GM19438 (cell line): ENCODE results near the gene TSPAN32.
"Not testable (repeated sequence)": the region's sequence is repeated elsewhere in the genome, so short reads cannot be mapped to it uniquely, and the experiment has no call there.

Experiments used
- ATAC-seq: cut with Tn5 transposase; IDR thresholded peaks from one replicate; pipeline ENCODE4 v1.9.1; 2021; ENCODE audit warnings: low read depth; ENCODE audit not compliant: unreplicated experiment

The TSPAN32 gene

DNA sequence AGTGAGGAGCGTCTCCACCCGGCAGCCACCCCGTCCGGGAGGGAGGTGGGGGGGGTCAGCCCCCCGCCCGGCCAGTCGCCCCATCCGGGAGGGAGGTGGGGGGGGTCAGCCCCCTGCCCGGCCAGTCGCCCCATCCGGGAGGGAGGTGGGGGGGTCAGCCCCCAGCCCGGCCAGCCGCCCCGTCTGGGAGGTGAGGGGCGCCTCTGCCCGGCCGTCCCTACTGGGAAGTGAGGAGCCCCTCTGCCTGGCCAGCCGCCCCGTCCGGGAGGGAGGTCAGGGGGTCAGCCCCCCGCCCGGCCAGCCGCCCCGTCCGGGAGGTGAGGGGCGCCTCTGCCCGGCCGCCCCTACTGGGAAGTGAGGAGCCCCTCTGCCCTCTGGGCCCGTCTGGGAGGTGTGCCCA is 30.8 kb downstream of the TSPAN32 start:
- ATAC-seq: not testable (repeated sequence)

- not testable (repeated sequence) for ATAC-seq
Measured at GRCh38 chr11:2333486-2334205, 31.8 kb downstream of the TSPAN32 start.

DNA sequence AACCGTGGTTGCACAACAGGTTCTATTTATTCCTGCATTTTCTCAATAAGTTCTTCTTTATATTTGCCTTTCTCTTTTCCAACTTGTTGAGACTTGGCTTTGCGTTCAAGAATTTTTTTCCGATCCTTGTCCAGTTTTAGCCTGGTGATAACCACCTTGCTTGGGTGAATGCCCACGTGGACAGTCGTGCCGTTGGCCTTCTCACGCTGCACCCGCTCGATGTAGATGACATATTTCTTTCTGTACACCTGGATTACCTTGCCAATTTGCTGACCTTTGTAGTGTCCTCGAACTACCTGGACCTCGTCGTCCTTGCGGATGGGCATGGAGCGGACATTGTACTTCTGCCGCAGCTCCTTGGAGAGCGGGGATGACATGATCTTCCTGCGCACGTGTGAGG is 33.5 kb downstream of the TSPAN32 start:
- ATAC-seq: not testable (repeated sequence)

- ATAC-seq: not testable (repeated sequence)
Measured at GRCh38 chr11:2338760-2339159, 36.9 kb downstream of the TSPAN32 start.

DNA sequence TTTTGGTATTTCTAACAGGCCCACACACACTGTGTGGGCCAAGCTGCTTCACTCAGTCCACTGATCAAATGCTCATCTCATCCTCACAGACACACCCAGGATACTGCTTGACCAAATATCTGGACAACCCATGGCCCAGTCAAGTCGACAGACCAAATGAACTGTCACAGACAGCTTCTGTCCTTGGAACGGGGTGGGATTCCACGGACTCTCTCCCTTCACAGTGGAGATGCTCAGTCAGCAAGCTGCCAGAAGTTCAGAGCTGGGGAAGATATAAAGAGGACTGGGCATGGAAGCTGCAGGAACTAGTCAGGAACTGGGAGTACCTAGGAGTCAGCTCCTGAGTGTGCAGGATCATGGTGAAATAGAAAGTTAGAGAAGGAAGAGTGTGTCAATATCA is 40.7 kb downstream of the TSPAN32 start:
- no peak for ATAC-seq

- no peak for ATAC-seq
Measured at GRCh38 chr11:2342981-2343380, 41.2 kb downstream of the TSPAN32 start.

- no peak for ATAC-seq
Measured at GRCh38 chr11:2343502-2343901, 41.7 kb downstream of the TSPAN32 start.

DNA sequence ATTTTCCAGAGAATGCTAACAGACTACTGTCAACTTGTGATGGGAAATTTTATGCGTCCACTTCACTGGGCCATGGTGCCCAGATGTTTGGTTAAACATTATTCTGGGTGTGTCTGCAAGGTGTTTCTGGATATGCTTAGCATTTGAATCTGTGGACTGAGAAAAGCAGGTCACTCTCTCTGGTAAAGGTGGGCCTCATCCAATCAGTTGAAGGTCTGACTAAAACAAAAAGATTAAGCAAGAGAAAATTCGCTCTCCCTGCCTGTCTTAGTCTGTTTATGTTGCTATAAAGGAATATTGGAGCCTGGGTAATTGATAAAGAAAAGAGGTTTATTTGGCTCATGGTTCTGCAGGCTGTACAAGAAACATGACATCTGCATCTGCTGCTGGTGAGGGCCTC is 43.2 kb downstream of the TSPAN32 start:
- no peak for ATAC-seq

GRCh38 chr11:2346014-2346413 is 44.2 kb downstream of the TSPAN32 start:
- no peak for ATAC-seq

- ATAC-seq: no peak
Measured at GRCh38 chr11:2346586-2347307, 44.9 kb downstream of the TSPAN32 start.

- ATAC-seq: no peak
Measured at GRCh38 chr11:2347308-2347830, 45.6 kb downstream of the TSPAN32 start.

DNA sequence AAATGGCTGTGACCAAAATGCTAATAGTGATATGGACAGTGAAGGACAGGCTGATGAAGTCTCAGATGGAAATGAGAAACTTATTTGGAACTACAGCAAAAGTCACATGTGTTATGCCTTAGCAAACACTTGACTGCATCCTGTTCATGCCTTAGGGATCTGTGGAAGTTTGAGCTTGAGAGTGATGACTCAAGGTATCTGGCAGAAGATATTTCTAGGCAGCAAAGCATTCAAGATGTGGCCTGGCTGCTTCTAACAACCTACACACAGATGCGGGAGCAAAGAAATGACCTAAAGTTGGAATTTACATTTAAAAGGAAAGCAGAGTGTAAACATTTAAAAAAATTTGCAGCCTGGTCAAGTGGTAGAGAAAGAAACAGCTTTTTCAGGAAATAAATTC is 47.2 kb downstream of the TSPAN32 start:
- no peak for ATAC-seq

DNA sequence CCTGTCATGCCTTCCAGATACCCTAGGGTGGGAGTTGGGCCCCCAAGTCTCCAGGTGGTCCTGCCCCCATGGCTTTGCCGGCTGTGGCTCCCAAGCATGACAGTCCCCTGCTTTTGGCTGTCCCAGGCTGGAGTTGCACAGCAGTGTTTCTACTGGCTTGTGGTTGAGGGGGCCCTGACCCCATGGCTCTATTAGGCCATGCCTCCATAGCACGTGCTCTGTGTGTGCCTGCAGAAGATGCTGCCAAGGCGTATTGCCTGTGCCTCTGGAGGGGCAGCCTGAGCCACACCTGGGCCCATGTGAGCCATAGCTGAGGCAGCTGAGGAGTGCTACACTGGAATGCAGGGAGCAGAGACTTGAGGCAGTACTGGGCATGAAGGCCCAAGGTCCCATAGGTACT is 49.9 kb downstream of the TSPAN32 start:
- no peak for ATAC-seq

DNA sequence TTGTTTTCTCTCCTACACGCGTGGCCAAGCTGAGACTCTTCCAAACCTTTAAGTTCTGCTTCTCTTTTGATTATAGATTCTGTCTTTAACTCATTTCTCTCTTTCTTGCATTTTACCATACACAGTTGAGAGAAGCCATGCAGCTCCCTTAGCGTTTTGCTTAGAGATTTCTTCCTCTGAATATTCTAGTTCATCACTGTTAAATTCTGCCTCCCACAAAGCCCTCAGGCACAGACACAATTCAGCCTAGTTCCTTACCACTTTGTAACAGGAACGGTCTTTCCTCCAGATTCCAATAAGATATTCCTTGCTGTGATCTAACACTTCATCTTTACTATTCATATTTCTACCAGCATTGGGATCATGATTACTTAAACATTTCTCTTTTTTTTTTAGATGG is 50.6 kb downstream of the TSPAN32 start:
- ATAC-seq: no peak

DNA sequence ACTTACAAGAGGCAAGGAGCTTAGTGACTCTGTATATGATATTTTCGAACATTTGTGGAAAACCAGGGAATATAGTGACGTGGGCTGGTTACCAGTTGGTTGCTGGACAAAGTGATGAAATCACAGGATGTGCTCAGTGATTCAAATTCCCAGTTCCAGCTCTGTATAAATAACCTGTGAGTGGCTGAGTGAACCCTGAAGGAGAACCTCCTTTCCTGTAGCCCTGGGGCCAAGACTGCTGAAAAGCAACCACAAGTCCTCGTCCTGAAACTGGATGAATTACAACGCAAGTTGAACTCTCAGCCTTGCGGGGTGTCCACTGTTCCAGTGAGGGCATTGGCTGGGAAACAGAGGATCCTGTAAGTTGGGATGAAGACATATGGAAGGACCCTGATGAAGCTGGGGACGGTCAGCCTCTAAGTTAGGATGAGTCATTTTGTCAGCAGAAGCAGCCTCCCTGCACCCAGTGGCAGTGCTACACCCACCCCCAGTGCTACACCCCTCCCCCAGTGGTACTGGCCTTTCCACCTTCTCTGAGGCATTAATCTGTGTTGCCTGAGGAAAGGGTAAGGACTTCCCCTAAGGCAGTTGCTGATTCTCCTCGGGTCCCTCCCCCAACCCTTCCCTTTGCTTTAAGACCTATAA is 53.3 kb downstream of the TSPAN32 start:
- ATAC-seq: no peak

DNA sequence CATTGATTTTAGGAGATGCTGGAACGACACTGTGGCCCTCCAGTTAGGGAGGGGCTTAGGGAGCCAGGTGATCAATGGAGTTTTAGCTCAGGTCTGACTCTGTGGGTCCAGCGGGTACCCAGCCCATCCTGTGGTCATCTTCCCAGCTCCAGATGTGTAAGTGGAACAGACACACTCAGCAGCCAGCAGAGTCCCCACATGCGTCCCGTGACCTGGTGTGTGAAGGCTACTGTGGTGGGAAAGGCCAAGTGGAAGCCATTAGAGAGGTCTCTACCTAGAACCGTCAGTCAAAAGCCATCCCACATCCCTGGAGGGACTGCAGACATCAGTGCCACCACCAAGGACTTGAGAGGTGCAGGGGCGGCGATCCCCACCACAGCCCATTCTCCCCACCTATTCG is 55.4 kb downstream of the TSPAN32 start:
- no peak for ATAC-seq

DNA sequence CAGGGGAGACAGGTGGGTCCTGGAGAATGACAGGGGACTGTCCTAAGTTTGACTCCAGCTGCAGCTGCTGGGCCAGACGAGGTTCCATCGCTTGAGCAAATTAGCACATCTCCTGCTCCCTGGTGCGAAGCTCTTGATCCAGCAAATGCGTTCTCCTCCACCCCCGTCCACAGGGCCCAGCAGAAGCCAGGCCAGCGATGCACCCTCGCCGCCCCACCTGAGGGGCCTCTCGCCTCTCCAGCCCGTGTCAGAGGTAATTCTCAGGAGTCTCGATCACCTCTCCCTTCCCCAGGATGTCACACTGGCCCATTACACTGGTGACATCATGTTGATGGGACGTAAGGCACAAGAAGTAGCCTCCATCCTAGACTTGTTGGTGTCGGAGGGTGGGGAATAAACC is 55.8 kb downstream of the TSPAN32 start:
- ATAC-seq: not testable (repeated sequence)

DNA sequence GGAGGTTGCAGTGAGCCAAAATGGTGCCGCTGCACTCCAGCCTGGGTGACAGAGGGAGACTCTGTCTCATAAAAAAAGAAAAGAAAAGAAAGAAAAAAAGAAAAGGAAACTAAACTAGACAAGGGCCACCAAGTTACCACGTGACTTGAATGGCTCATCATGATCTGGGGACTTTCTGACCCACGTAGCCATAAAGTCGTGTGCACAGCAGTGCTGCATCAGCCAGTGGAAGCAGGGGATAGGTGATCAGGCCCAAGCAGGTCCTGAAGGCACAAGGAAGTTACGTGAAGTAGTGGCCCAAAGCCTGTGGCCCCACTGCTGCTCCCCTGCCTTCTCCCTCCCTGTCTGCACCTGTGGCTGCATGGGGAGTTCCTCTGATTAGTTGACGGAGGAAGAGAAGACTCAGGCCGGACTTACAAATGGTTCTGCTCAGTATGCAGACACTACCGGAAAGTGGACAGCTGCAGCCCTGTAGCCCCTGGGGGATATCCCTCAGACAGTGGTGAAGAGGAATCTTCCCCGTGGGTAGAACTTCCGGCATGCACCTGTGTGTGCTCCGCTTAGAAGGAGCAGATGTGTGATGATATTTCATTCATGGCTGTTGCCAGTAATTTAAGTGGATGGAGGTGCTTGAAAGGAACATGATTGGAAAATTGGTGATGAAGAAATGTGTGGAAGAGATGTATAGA is 57.1 kb downstream of the TSPAN32 start:
- ATAC-seq: no peak

DNA sequence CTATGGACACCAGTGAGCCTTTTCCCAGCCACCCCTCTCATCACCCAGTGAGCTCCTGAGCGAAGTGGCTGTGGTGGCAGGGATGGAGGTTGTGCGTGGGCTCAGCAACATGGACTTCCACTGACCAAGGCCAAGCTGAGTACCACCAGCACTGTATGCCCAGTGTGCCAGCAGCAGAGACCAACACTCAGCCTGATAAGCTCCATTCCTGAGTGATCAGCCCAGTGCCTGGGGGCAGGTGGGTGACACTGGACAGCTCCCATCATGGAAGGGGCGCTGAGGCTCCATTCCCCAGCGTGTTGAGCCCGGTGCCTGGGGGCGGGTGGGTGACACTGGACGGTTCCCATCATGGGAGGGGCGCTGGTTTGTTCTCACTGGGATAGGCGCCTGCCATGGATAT is 57.7 kb downstream of the TSPAN32 start:
- no peak for ATAC-seq

DNA sequence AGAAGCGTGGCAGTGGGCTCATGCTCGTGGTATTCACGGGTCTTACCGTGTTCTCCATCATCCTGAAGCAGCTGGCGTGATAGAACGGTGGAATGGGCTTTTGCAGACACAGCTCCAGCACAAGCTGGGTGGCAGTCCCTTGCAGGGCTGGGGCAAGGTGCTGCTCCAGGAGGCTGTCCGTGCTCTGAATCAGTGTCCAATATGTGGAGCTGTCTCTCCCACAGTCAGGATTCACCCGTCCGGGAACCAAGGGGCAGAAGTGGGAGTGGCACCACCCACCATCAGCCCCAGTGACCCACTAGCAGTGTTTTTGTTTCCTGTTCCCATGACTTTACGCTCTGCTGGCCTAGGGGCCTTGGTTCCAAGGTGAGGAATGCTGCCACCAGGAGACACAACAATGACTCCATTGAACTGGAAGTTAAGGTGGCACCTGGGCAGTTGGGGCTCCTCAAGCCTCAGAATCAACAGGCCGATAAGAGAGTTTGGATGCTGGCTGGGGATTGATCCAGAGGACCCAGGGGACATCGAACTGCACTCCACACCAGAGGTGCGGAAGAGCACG is 58.3 kb downstream of the TSPAN32 start:
- ATAC-seq: no peak

- ATAC-seq: no peak
Measured at GRCh38 chr11:2361565-2361964, 59.8 kb downstream of the TSPAN32 start.
